ENCODE measurements around the gene SLC24A2. TPM values are rescaled to one million over a fixed set of nuclear protein-coding genes. Genes with fewer than 3 reads are reported as not detected.

SLC24A2 gene
- total and polyA plus RNA-seq, 2 of the 8 experiments (the other 6 are each of a cell fraction or from before 2014, with no cell fraction given): 2.8 to 6.5 TPM

GRCh38 chr9:19783500-19783899 lies 5.3 kb downstream of the SLC24A2 start:
- H3K4me2 ChIP-seq (ENCODE audit: insufficient read depth in 1 of 2, low read depth in 2 of 2, low read length in 2 of 2): no peak overlapping the region
- no peak overlapping the region for H2BK120ac ChIP-seq (replicated peaks; ENCODE audit: low read depth, low read length)
- H2BK5ac ChIP-seq (ENCODE audit: low read depth, low read length): no peak overlapping the region
- no peak overlapping the region for H2BK20ac ChIP-seq (ENCODE audit: low read length)
- no peak overlapping the region for H2AFZ ChIP-seq (ENCODE audit: low read length)
- H4K8ac ChIP-seq (ENCODE audit: extremely low read depth, insufficient read depth, low read length): no peak overlapping the region
- H3K4me1 ChIP-seq (replicated peaks in 1 of 4; ENCODE audit: control insufficient read depth in 3 of 4, insufficient read depth in 4 of 4, low read length in 3 of 4): peaks cover 0 to 3% (median 0%) of the 10 kb centered on the region in 4 experiments; a peak in 4 of 7 replicates
- H2AK5ac ChIP-seq (ENCODE audit: low read depth, low read length): no peak overlapping the region
- H3K79me2 ChIP-seq (ENCODE audit: control insufficient read depth in 1 of 2, insufficient read depth in 2 of 2, low read length in 2 of 2): 0 out of 4 replicates have a peak, but pooled peaks cover 0 to 2% of the 10 kb centered on the region in 2 experiments
- peaks cover 6% of the 10 kb centered on the region; the same call in 1 of the 2 replicates for H3K23me2 ChIP-seq (ENCODE audit: low read depth, low read length)
- no peaks in the 10 kb centered on the region; a peak in 3 of 8 replicates for H3K36me3 ChIP-seq (ENCODE audit: control insufficient read depth in 2 of 4, insufficient read depth in 4 of 4, low read length in 3 of 4)
- no peak overlapping the region for H3K27ac ChIP-seq (ENCODE audit: low read depth, low read length)
- H4K91ac ChIP-seq (replicated peaks; ENCODE audit: insufficient read length, low read length): no peak overlapping the region
- H3K23ac ChIP-seq (ENCODE audit: insufficient read length): no peak overlapping the region
- H3K4ac ChIP-seq (replicated peaks; ENCODE audit: insufficient read length, low read depth, low read length): no peak overlapping the region
- POLR2A ChIA-PET (ENCODE audit: partially characterized antibody): interaction anchor here (0.6 kb wide), 1 partner anchor 349 kb away, joined by 3 read pairs; no protein-coding TSS in a partner anchor
- H2BK12ac ChIP-seq (ENCODE audit: low read depth, low read length): no peak overlapping the region
- TF ChIP-seq BRCA1 (IDR thresholded peaks at IDR 0.05; ENCODE audit: low read depth, low read length) (no peak), ASH2L (IDR thresholded peaks at IDR 0.05; ENCODE audit: low read length) (no peak), YY1 (IDR thresholded peaks at IDR 0.05; ENCODE audit: low read depth, low read length) (no peak), HDAC6 (IDR thresholded peaks at IDR 0.05; ENCODE audit: low read depth, low read length) (no peak)
- no peak overlapping the region for H4K5ac ChIP-seq (ENCODE audit: insufficient read length, low read depth, low read length)
- H3K27me3 ChIP-seq (replicated peaks in 1 of 4; ENCODE audit: control insufficient read depth in 3 of 4, extremely low read depth in 1 of 4, insufficient read depth in 3 of 4, low read length in 3 of 4): no peaks in the 10 kb centered on the region; a peak in 3 of 7 replicates
- FAIRE-seq: no peak
- H3K14ac ChIP-seq (ENCODE audit: insufficient read length): no peak overlapping the region
- WGBS, 2 experiments (ENCODE audit: extremely low coverage in 1 of 2, insufficient coverage in 1 of 2, insufficient read length in 1 of 2, insufficient replicate concordance in 2 of 2, low coverage in 1 of 2, low lambda C conversion rate in 2 of 2, missing lambda C conversion rate in 1 of 2): 79% methylated on average over 2 of the region's 2 CpGs; no CpG with 5 or more reads in 1 of the 2 experiments
- no peaks in the 10 kb centered on the region for H3K79me1 ChIP-seq (ENCODE audit: low read depth, low read length)
- no peak overlapping the region for H3K56ac ChIP-seq (replicated peaks; ENCODE audit: insufficient read length, low read depth, low read length)
- H3K4me3 ChIP-seq (ENCODE audit: extremely low read depth in 1 of 4, insufficient read depth in 2 of 4, low read depth in 3 of 4, low read length in 4 of 4): no peak overlapping the region
- no peak for DNase-seq (ENCODE audit: low read depth in 1 of 2, low spot score in 2 of 2)
- H3K18ac ChIP-seq (ENCODE audit: extremely low read depth, low read length): no peak overlapping the region
- no peaks in the 10 kb centered on the region for H3K9me3 ChIP-seq (ENCODE audit: insufficient read depth in 2 of 2, low read depth in 1 of 2, low read length in 1 of 2)
- H3K9ac ChIP-seq (replicated peaks in 1 of 4; ENCODE audit: extremely low read depth in 1 of 4, low read depth in 3 of 4, low read length in 3 of 4): no peak overlapping the region
- H4K20me1 ChIP-seq (replicated peaks in 1 of 2; ENCODE audit: control insufficient read depth in 1 of 2, insufficient read depth in 2 of 2, low read length in 2 of 2): no peaks in the 10 kb centered on the region
- no peak overlapping the region for H2BK15ac ChIP-seq (ENCODE audit: low read length)
- CTCF ChIA-PET (ENCODE audit: partially characterized antibody): no interaction called here
